ENCODE results near the gene PRKAG3. TPM values are rescaled to one million over a fixed set of nuclear protein-coding genes. Genes with fewer than 3 reads are reported as not detected.
"Not testable (repeated sequence)": the region's sequence is repeated elsewhere in the genome, so short reads cannot be mapped to it uniquely, and the experiment has no call there.

Gene PRKAG3
- total RNA-seq, 1 experiment from 2014 or later: not detected

DNA sequence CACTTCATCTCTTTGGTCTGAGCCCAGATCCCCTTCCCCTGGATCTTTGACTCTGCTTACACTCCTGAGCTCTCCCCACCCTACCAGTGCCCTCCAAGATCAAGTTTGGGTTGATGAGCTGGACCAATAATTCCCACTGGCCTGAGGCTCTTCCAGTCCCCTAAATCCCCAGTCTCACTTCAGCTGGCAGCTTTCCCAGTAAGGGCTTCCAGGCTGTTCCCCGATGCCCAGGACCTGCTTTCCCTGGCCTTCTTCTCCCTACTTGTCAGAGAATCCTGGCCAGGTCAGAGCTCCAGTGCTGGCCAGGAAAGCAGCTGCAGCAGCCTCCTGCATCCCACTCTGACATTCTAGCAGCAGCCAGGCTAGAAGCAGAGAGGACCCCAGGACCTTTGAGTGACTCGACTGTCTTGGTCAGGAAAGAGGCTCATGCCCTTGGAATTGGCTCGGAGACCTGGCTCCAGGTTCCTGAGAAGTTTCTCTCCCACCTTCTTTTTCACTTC lies 31.5 kb upstream of the PRKAG3 start:
- no peak for DNase-seq (ENCODE audit: low spot score)

DNA sequence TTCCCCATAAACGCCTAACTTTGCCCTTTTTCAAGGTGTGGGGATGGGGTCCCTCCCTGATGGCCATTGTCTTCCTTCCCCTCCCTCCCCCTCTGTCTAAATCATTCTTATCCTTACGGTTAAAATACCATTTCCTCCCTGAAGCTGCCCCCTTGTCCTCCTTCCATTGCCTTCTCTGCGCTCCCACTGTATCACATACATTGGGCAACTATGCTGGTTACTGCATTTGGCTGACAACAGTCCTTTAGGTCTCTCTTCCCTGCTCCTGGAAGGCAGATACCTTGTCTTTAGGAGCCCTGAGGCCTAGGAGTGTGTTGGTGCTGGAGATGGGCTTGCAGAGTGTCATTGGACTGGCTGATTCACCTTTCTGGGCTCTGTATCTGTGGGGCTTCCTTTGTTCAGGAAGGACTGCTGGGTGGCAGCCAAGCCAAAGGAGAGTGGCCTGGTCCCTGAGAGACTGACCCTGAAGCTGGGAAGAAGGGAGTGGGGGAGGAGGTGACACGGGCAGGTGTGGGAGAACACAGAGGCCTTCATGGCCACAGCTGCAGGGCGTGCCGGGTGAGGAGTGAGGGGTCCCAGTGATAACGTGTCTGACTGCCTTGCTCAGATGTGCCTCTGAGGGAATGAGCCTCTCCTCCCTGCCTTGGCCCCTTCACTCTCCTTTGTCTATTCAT lies 30.2 kb upstream of the PRKAG3 start:
- DNase-seq (ENCODE audit: low spot score): no peak

DNA sequence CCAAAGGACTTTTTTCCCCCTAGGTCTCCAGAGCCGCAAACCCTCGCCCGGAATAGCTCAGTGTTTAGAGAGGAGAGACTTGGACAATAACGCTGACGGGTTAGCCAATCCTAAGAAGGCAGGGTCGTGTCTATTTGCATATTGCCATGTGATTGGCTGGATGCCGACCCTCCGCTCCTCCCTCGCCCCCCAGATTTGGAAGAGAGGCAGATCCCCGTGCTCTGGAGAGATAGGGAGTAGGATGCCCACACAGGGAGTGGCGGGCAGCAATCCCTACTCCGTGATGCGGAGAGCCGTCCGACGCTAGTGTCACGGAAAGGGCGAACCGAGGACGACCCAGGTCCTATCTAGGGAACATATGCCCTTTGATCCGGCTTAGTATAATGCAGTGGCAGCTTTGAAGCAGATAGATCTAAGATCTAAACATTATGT lies 29.4 kb upstream of the PRKAG3 start:
- no peak for DNase-seq (ENCODE audit: low spot score)

DNA sequence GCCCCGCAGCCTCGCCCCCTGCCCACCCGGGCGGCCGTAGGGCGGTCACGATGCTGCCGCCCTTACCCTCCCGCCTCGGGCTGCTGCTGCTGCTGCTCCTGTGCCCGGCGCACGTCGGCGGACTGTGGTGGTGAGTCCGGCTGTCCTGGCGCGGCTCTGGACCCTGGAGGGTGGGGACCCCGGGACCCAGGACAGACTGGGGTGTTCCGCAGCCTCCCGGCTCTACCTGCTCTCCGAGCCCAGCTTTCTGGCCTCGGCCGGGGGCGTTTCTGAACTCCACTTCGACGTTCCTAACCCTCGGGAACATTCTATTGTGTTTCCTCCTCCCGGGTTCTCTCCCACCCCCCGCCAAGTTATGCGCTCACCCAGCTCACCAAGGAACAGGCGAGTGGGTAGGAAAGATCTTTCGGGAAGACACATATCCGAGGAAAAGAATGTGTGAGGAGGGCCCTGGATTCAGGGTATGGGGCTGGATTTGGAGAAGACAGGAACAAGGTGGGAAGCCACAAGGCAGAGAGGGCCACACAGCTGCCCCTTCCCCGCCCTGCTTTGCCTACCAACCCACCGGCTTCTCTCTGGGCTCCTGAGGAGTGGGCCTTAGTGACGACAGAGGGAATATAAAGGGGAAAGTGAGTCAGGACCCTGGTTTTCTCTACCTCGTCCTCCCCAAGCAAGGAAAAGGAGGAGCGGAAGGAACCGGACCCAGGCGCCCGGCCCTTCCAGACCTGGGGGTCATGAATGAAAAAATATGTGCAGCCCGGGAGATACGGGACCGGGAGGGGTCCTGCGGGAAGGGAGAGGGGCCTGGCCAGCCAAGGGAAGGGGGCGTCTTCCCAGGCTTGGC lies 28.6 kb upstream of the PRKAG3 start:
- no peak for DNase-seq (ENCODE audit: low spot score)

DNA sequence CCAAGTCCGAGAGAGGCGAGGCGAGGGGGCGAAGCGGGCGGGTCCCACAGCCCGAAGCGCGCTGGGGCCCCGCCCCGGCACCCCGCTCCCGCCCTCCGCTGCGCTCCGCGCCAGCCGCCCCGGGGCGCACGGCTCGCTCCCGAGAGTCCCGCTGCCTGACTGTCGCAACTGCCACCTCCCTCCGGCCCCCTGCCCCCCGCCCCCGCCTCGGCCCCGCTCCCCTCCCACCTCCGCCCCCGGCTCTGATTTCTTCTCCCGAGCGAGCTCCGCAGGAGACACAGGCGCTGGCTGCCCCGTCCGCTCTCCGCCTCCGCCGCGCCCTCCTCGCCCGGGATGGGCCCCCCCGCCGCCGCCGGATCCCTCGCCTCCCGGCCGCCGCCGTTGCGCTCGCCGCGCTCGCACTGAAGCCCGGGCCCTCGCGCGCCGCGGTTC lies 28.0 kb upstream of the PRKAG3 start, which contains the start of gene WNT6:
Gene WNT6, plus strand, starts transcription at position 250 of the 432 bp plus-strand sequence. CDS start 233 bp downstream, outside the sequence.
- DNase-seq (ENCODE audit: low spot score): no peak

DNA sequence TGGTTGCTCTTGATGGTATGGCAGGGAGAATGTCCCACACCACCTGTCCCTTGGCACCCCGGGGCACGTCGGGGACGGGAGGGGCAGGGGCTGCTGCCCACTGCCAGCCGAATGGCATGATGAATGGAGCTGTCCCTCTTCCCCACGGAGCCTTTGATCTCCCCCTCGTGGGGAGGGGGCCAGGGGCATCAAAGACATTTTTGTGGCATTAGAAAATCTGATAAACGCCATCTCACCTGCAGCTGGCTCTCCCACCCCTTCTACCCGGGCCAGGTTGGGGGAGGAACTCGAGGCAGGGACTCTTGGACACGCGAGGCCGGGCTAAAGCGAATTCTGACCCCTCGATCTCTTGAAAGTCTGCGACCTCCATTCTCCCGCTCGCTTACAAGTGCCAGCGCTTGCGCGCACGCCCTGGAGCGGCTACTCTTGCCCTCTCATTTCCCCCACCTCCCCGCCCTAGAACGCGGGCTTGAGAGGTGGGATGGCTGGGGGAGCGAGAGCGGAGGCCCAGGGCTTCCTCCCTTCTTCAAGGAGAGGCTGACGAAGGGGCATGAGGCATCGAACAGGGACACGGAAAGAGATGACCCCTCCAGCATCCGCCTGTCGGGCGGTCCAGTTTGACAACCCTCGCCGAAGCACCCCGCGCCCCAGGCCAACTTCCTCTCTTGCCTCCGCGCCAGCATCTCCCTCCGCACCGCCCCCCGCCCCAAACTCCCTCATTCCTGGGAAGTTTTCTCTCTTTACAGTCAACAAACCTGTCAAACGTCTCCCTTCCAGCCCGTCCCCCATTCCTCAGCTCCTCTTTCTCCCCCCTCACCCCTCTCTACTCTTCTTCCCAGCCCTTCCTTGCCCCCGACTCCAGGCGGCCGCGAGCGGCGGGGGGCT lies 27.3 kb upstream of the PRKAG3 start:
- DNase-seq (ENCODE audit: low spot score): no peak

DNA sequence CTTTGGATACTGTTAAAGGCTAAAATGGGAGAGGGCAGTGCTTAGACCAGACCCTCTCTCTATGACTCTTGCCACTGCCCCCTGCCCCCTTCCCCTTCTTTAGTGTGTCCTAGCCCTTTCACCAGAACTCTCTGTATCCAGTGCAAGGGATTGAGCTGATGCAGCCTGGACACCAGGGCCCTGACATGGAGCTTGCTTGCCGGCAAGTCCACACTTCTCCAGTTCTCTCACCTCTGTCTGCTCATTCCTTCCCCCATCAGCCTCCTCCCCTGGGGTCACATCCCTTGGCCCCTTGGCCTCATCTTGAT lies 26.5 kb upstream of the PRKAG3 start:
- no peak for DNase-seq (ENCODE audit: low spot score)

DNA sequence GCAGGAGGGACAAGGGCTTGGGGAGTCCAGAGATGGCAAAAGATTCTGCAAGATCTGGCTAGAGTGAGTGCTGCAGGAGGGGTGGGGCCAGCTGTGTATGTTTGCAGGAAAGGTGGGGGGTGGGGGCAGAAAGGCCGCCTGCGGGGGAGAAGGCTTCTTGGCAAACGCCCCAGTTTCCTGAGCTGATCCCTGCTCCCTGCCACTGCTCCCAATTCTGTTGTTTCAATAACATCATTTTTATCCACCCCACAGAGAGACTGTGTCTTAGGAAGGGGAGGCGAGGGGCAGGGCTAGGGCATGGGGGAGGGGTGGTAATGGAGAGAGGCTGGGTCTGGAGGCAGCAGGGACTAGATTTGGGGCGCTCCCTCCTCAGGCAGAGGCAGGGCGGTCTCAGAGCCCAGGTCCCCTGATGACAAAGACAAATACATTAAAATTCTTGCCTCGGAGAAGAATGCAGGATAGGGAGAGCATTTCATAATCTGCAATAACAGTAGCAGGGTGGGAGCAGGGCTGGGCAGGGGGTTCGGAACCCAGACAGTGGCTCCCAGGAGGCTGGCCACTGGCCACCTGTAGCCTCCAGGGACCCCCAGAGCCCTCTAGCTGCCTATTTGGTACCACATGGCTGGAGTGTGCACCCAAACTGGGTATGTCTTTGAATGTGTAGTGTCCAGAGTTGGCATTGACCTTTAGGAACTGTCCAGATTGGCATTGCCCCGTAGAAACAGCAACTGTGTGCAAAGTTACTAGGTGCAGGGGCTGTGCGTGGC lies 26.0 kb upstream of the PRKAG3 start:
- DNase-seq (ENCODE audit: low spot score): no peak

DNA sequence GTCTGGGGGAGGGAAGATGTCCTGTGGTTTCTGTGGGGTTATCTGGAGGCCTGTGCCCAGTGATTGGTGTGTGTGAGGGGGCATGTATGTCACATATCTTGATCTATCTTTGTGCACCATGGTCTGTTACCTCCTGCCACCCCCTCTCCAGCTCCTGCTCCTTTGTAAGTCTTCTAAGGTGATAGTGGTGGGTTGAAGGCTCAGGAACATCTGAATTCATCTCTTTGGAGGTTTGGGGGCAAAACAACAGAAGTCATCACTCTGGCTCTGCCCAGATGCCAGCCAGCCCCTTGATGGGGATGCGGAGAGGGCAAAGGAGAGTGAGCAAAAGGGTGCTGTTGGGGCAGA lies 25.3 kb upstream of the PRKAG3 start:
- DNase-seq (ENCODE audit: low spot score): no peak

DNA sequence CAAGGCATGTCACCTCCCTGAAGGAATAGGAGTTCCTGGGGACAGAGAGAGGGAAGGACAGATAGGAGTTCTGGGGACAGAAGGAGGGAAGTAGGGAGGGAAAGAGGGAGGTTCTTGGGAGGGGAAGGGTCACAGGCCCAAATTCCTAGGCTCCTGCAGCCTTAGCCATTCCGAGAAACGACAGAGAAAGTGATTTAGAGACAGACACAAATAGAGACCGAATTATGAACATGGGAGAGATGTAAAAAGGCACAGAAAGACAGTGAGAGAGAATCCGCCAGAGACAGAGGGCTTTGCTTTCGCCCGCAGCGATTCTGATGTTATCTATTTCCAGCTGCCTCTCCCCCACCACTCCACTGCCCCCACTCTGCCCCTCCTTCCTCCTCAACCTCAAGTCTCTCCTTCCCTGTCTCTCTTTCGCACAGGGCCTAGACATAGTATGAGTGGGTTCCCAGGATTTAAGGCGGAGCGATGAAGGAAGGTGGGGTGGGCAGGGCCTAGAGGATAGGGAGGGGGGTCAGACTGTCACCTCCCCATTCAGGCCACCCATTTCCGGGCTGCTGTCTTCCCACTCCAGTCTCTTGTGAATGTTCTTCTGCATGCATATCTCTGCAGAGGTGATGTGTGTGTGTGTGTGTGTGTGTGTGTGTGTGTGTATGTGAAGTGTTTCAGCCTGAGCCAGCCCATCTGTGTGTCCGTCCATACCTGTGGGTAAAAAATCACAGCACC lies 24.7 kb upstream of the PRKAG3 start:
- no peak for DNase-seq (ENCODE audit: low spot score)

DNA sequence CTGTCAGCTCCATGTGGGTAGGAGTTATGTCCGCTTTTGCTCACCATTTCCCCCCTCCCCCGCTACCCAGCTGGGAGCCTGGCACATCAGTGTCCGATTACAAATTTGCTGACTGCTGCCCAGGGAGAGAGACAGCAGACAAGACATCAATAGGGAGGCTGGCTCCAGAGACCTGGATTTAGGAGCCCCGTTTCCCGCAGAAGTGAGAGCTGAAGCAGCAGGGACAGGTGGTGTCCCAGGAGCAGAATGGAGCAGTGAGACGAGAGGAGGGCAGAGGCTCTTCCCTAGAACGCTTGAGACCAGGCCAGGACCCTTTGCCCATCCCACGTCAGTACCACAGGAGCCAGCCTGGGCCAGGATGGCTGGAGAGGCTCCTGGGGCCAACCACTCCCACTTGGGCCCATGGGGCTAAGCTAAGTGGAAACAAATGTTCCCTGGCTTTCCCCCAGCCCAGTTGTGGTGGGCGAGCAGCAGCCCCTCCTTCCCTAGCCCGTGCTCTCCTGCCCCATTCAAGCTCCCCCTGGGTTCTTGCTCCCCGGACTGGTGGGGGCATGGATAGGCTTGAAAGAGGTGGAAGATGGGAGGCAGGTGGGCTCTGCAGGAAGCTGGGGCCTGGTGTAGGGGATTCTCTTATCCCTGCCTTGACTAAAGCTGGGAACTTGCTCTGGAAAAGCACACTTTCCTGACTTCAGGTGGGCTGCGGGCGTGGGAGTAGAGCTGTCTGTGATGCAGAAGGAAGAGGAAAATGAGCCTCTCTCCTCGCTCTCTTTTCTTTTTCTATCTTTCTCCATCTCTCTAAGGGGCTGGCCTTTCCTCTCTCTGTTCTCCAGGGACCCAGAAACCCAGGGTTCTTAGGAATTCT lies 23.9 kb upstream of the PRKAG3 start:
- no peak for DNase-seq (ENCODE audit: low spot score)

DNA sequence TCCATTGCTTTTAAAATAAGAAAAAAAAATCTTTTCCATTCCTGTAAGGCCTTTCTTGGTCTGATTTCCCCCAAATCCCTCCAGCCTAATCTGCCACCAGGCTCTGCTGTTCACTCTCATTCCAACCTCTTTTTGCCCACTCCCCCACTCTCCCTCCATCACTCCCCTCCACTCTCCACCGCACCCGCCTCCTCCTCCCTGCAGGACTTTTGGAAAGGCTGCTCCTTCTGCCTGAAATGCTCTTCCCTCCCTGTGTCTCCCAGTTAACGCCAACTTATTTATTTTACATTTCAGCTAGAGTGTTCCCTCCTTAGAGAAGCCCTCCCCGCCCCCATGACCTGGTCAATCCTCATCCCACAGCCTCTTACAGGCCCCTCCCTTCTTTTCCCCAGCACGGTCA lies 23.3 kb upstream of the PRKAG3 start:
- DNase-seq (ENCODE audit: low spot score): no peak

DNA sequence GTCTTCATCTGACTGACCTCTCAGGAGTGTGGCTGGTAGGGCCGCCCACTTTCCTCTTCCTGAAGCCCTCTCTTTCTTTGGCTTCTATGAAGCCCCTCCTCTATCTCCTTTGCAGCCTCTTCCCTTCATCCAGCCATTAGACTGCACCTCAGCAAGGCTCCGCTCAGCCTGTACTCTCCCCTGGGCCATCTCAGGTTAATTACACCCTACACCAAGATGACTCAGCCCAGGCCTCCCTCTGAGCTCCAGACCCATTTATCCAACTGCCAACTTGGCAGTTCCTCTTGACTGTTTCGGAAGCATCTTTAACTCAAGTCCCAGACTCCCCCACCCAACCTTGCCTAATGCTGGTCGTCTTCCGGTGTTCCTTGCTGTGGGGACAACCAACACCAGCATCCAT lies 22.2 kb upstream of the PRKAG3 start:
- DNase-seq (ENCODE audit: low spot score): no peak

DNA sequence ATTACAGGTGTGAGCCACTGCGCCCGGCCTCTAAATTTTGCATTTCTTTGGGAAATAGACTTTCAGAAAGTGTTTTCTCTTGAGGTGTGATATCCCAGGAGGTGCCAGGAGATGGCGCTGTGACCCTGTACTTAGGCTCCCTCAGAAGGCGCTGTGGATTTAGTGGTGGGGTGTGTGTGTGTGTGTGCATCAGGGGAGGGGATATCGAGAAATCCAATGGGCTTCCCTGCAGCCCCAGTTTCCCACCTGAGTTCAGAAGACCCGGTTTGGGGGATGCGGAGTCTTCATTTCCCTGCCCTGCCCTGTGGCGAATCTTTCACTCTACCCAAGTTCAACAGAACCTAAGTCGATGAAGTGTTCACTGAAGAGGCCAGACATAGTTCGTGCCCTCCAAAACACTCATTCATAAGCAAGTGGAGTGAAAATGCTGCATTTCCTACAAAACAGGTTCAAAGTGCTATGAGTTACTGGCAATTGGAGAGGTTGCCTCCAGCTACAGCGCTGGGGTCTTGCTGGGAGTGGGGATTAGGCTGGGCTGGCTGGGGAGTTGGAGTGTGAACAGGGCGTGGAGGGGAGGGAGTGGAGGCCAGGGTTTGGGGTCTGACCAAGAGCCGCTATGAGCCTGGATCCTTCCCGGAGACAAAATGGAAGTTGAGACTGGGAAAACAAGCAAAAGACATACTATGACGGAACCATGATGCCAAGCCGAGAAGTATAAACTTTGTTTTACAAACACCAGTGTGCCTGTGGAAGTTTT lies 21.5 kb upstream of the PRKAG3 start:
- DNase-seq (ENCODE audit: low spot score): peak; percentile 49

DNA sequence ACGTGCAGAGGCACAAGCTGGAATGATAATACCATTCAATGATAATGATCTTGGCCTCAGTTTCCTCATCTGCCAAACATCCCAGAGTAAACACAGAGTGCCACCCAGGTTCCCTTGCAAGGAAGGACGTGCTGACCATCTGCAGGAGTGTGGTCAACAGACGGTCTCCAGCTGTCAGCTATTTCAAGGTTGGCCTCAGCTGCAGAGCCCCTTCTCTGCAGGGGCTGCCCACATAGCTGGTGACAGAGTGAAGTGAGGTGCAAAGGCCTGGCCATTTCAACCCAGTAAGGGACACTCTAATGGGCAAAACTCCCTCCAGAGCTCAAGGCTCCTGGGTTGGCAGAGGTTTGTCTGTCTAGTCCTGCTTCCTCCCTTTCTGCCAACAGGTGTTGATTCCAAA lies 19.7 kb upstream of the PRKAG3 start:
- DNase-seq (ENCODE audit: low spot score): no peak

DNA sequence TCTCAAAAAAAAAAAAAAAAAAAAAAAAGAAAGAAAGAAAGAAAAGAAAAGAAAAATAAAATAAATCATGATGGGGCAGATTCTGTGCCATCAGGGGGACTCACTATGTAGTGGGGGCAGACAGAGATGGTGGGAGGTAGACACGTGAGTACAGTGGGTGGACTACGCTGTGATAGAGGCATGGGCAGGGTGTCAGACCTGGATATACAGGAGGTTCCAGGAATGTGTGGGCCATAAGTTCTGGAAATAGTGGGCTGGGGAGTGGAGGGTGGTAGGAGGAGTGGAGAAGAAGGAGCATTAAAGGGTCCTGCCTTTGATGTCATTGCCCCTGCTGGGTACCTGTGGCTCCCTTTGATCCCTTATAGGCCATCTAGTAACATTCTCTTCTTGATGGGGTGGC lies 19.2 kb upstream of the PRKAG3 start:
- DNase-seq (ENCODE audit: low spot score): no peak

DNA sequence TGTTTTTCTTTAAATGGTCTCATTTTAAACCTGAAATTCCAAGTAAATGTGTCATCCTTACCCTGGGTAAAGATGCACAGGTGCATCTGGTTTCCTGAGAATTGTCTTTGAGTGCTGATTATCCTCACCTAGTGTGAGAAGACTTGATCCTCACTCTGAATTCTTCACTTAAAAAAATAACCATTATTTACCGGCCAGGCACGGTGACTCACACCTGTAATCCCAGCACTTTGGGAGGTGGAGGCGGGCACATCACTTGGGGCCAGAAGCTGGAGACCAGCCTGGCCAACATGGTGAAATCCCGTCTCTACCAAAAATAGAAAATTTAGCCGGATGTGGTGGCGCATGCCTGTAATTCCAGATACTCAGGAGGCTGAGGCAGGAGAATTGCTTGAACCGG lies 18.1 kb upstream of the PRKAG3 start:
- DNase-seq (ENCODE audit: low spot score): no peak

DNA sequence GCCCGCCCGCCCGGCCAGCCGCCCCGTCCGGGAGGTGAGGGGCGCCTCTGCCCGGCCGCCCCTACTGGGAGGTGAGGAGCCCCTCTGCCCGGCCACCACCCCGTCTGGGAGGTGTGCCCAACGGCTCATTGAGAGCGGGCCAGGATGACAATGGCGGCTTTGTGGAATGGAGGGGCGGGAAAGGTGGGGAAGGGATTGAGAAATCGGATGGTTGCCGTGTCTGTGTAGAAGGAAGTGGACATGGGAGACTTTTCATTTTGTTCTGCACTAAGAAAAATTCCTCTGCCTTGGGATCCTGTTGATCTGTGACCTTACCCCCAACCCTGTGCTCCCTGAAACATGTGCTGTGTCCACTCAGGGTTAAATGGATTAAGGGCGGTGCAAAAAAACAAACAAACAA lies 15.4 kb upstream of the PRKAG3 start:
- not testable (repeated sequence) for DNase-seq (ENCODE audit: low spot score)

DNA sequence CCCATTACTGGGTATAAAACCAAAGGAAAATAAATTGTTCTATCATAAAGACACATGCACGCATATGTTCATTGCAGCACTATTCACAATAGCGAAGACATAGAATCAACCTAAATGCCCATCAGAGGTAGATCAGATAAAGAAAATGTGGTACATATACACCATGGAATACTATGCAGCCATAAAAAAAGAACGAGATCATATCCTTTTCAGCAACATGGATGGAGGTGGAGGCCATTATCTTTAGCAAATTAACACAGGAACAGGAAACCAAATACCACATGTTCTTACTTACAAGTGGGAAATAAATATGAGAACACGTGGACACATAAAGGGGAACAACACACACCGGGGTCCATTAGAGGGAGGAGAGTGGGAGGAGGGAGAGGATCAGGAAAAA lies 12.7 kb upstream of the PRKAG3 start:
- not testable (repeated sequence) for DNase-seq (ENCODE audit: low spot score)

Measured in HT-29 (cell line).